Caco-2 (cell line): ENCODE results near the gene NR1I3. TPM values are rescaled to one million over a fixed set of nuclear protein-coding genes. Genes with fewer than 3 reads are reported as not detected.

Experiments used
- BruUV-seq: library from RNA; stranded (reverse); fragments of 400-500 nt; replicated peaks from 2 replicates; lab custom pipeline; 2021; lab: Mats Ljungman, UMichigan
- CTCF ChIA-PET: fragments of 300-600 bp; sonication (Branson Sonifier 250); formaldehyde crosslinking; loops from one replicate; lab custom pipeline; 2022; ENCODE audit warnings: antibody characterized with exemption; lab: Charles Lee
- POLR2A ChIA-PET: fragments of 300-600 bp; sonication (Branson Sonifier 250); formaldehyde crosslinking; loops from one replicate; lab custom pipeline; 2022; ENCODE audit warnings: antibody characterized with exemption; lab: Charles Lee
- DNase-seq, 2 experiments: peaks; one replicate each; pipeline versions ENCODE4 v3.0.0 to v3.0.0-alpha.2; 2020 to 2022
- H3K27me3 ChIP-seq: replicated peaks from 2 replicates; pipeline ENCODE4 v1.6.0; 2011; ENCODE audit warnings: low read length; ENCODE audit not compliant: control insufficient read depth, insufficient read depth
- H3K36me3 ChIP-seq: 2 replicates; pipeline ENCODE4 v1.5.1; 2011; ENCODE audit warnings: low read length; ENCODE audit not compliant: control insufficient read depth, insufficient read depth
- H3K4me1 ChIP-seq: fragments of 250-450 bp; sonication (Bioruptor Pico); 2 replicates; pipeline ENCODE4 v1.5.1; 2020; ENCODE audit warnings: mild to moderate bottlenecking
- H3K4me3 ChIP-seq: 2 replicates; pipeline ENCODE4 v1.5.1; 2011; ENCODE audit warnings: low read depth, mild to moderate bottlenecking, control low read depth, low read length
- H3K9me3 ChIP-seq: fragments of 250-450 bp; sonication (Bioruptor Pico); 2 replicates; pipeline ENCODE4 v1.5.1; 2020; ENCODE audit warnings: mild to moderate bottlenecking, moderate library complexity
- H3K27ac Mint-ChIP-seq: one replicate; pipeline ENCODE4 v1.8.0; 2022; ENCODE audit warnings: mixed read lengths; ENCODE audit not compliant: unreplicated experiment
- H3K27me3 Mint-ChIP-seq: one replicate; pipeline ENCODE4 v1.8.0; 2022; ENCODE audit warnings: mixed read lengths; ENCODE audit not compliant: insufficient read depth, unreplicated experiment
- H3K36me3 Mint-ChIP-seq: one replicate; pipeline ENCODE4 v1.8.0; 2022; ENCODE audit warnings: mild to moderate bottlenecking, mixed read lengths; ENCODE audit not compliant: insufficient read depth, unreplicated experiment
- H3K4me1 Mint-ChIP-seq: one replicate; pipeline ENCODE4 v1.8.0; 2022; ENCODE audit warnings: low read depth, mixed read lengths; ENCODE audit not compliant: unreplicated experiment
- H3K4me3 Mint-ChIP-seq: one replicate; pipeline ENCODE4 v1.8.0; 2022; ENCODE audit warnings: mild to moderate bottlenecking, moderate library complexity, mixed read lengths; ENCODE audit not compliant: unreplicated experiment
- H3K9me3 Mint-ChIP-seq: one replicate; pipeline ENCODE4 v1.8.0; 2022; ENCODE audit warnings: mixed read lengths; ENCODE audit not compliant: unreplicated experiment
- intact Hi-C: fragments of 100-400 bp; cut with micrococcal nuclease; formaldehyde crosslinking; loops from one replicate; pipeline ENCODE4 v1.10.0; 2022; ENCODE audit not compliant: unreplicated experiment
- total RNA-seq: library from RNA; stranded (reverse); gene quantifications from 2 replicates; pipeline ENCODE4 v1.2.3, GENCODE V29; 2022
- TF ChIP-seq, protein P1 (sequence below), 2 experiments: fragments of 200-600 bp in 1 of 2; IDR thresholded peaks; 1 replicate in 1 of 2; 2 replicates in 1 of 2; pipeline versions ENCODE4 v1.5.1 to v1.8.0; 2011 to 2022; ENCODE audit warnings: antibody characterized with exemption in 1 of 2, control low read depth in 1 of 2, inconsistent platforms in 1 of 2, low read depth in 1 of 2, low read length in 1 of 2, mild to moderate bottlenecking in 1 of 2, moderate library complexity in 1 of 2; ENCODE audit not compliant: insufficient read depth in 1 of 2, severe bottlenecking in 1 of 2, unreplicated experiment in 1 of 2

NR1I3 gene
- total RNA-seq, 1 experiment from 2014 or later, result not detected

- CTCF ChIA-PET, result interaction anchor here (0.9 to 2.9 kb wide), 6 partner anchors 11 to 191 kb away, joined by 3 to 12 read pairs (median 4); partner anchors contain the start of genes NDUFS2, PPOX and TOMM40L
- TF ChIP-seq, protein P1, sequence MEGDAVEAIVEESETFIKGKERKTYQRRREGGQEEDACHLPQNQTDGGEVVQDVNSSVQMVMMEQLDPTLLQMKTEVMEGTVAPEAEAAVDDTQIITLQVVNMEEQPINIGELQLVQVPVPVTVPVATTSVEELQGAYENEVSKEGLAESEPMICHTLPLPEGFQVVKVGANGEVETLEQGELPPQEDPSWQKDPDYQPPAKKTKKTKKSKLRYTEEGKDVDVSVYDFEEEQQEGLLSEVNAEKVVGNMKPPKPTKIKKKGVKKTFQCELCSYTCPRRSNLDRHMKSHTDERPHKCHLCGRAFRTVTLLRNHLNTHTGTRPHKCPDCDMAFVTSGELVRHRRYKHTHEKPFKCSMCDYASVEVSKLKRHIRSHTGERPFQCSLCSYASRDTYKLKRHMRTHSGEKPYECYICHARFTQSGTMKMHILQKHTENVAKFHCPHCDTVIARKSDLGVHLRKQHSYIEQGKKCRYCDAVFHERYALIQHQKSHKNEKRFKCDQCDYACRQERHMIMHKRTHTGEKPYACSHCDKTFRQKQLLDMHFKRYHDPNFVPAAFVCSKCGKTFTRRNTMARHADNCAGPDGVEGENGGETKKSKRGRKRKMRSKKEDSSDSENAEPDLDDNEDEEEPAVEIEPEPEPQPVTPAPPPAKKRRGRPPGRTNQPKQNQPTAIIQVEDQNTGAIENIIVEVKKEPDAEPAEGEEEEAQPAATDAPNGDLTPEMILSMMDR (IDR thresholded peaks at IDR 0.05; ENCODE audit: insufficient read depth in 1 of 2, low read depth in 1 of 2, low read length in 1 of 2, severe bottlenecking in 1 of 2, unreplicated experiment in 1 of 2), result no peak
Measured at GRCh38 chr1:161190962-161191521, 47.0 kb downstream of the NR1I3 start.

GRCh38 chr1:161189036-161189435 lies 49.0 kb downstream of the NR1I3 start:
- TF ChIP-seq, protein P1 (IDR thresholded peaks at IDR 0.05; ENCODE audit: insufficient read depth in 1 of 2, low read depth in 1 of 2, low read length in 1 of 2, severe bottlenecking in 1 of 2, unreplicated experiment in 1 of 2), result no peak
- Histone ChIP-seq H3K27me3 (no peaks in the 10 kb centered on the region), H3K4me1 (no peaks in the 10 kb centered on the region), H3K9me3 (no peaks in the 10 kb centered on the region), H3K4me3 (no peak overlapping the region), H3K36me3 (no peaks in the 10 kb centered on the region)
- H3K9me3 Mint-ChIP-seq, result no peaks in the 10 kb centered on the region
- BruUV-seq, result no TSS peak
- POLR2A ChIA-PET, result no interaction called here
- H3K27me3 Mint-ChIP-seq, result no peaks in the 10 kb centered on the region
- no peaks in the 10 kb centered on the region for H3K36me3 Mint-ChIP-seq
- CTCF ChIA-PET, result no interaction called here
- intact Hi-C loops, result no loop called here
- DNase-seq, result no peak
- H3K4me1 Mint-ChIP-seq, result peaks cover 6% of the 10 kb centered on the region
- no peak overlapping the region for H3K27ac Mint-ChIP-seq
- no peak overlapping the region for H3K4me3 Mint-ChIP-seq

More at GRCh38 chr1:161190962-161191521, 47.0 kb downstream of the NR1I3 start:
- POLR2A ChIA-PET, result interaction anchor here (1.3 kb wide), 1 partner anchor 11 kb away, joined by 16 read pairs; the partner anchor contains the start of gene NDUFS2
- no peaks in the 10 kb centered on the region for H3K4me1 ChIP-seq
- no peak overlapping the region for H3K27ac Mint-ChIP-seq
- no peaks in the 10 kb centered on the region for H3K36me3 Mint-ChIP-seq
- BruUV-seq, result no TSS peak
- H3K9me3 Mint-ChIP-seq, result no peaks in the 10 kb centered on the region
- H3K4me3 ChIP-seq, result no peak overlapping the region
- peaks cover 6% of the 10 kb centered on the region for H3K4me1 Mint-ChIP-seq
- no peak overlapping the region for H3K4me3 Mint-ChIP-seq
- no peaks in the 10 kb centered on the region for H3K27me3 Mint-ChIP-seq
- no peaks in the 10 kb centered on the region for H3K27me3 ChIP-seq
- no peaks in the 10 kb centered on the region for H3K36me3 ChIP-seq
- DNase-seq, result no peak
- H3K9me3 ChIP-seq, result no peaks in the 10 kb centered on the region
- intact Hi-C loops, result no loop called here

DNA sequence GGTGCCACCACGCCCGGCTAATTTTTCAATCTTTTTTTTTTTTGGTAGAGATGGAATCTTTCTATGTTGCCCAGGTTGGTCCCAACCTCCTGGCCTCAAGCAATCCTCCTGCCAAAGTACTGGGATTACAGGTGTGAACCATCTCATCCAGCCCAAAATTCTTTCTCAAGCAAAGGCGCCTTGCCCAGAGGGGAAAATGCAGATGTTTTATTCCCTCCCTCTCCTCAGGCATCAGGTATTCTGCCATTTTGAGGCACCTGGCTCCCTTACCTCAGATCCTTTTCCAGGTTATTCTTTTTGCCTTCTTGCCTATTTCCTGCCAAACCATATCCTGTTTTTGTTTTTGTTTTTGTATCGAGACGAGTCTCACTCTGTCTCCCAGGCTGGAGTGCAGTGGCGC lies 49.6 kb downstream of the NR1I3 start:
- no peaks in the 10 kb centered on the region for H3K36me3 ChIP-seq
- H3K4me3 ChIP-seq, result no peak overlapping the region
- Mint-ChIP-seq H3K9me3 (no peaks in the 10 kb centered on the region), H3K27ac (no peak overlapping the region), H3K4me3 (no peak overlapping the region), H3K4me1 (peaks cover 6% of the 10 kb centered on the region), H3K36me3 (no peaks in the 10 kb centered on the region), H3K27me3 (no peaks in the 10 kb centered on the region)
- H3K4me1 ChIP-seq, result no peaks in the 10 kb centered on the region
- no peaks in the 10 kb centered on the region for H3K9me3 ChIP-seq
- no TSS peak for BruUV-seq
- ChIA-PET CTCF (no interaction called here), POLR2A (no interaction called here)
- TF ChIP-seq, protein P1 (IDR thresholded peaks at IDR 0.05; ENCODE audit: insufficient read depth in 1 of 2, low read depth in 1 of 2, low read length in 1 of 2, severe bottlenecking in 1 of 2, unreplicated experiment in 1 of 2), result no peak
- intact Hi-C loops, result no loop called here
- H3K27me3 ChIP-seq, result no peaks in the 10 kb centered on the region
- no peak for DNase-seq
